Vagina (tissue), 2 donors: ENCODE measurements around the gene DPT. TPM values are rescaled to one million over a fixed set of nuclear protein-coding genes. Genes with fewer than 3 reads are reported as not detected.

Source experiments
- DNase-seq, 2 donors: peaks; one replicate each; pipeline ENCODE4 v3.0.0-alpha.2; 2017; ENCODE audit errors: extremely low spot score in 2 of 2
- H3K27ac ChIP-seq: fragments of 200-600 bp; sonication (generic); one replicate; pipeline ENCODE4 v1.5.1; 2019
- H3K27me3 ChIP-seq: fragments of 200-600 bp; sonication (generic); one replicate; pipeline ENCODE4 v1.5.1; 2019
- H3K36me3 ChIP-seq, 2 donors: fragments of 200-600 bp; sonication (generic); one replicate each; pipeline ENCODE4 v1.5.1; 2017 to 2019
- H3K4me1 ChIP-seq: fragments of 200-600 bp; sonication (generic); one replicate; pipeline ENCODE4 v1.5.1; 2019
- H3K4me3 ChIP-seq, 2 donors: fragments of 200-600 bp; sonication (generic); 1 replicate in 1 of 2; 2 replicates in 1 of 2; pipeline ENCODE4 v1.5.1; 2016 to 2019
- H3K9me3 ChIP-seq: fragments of 200-600 bp; sonication (generic); one replicate; pipeline ENCODE4 v1.5.1; 2019
- CTCF ChIP-seq, 3 experiments: fragments of 450-650 bp in 2 of 3; fragments of 200-600 bp in 1 of 3; sonication (generic) in 1 of 3; IDR thresholded peaks; one replicate each; pipeline ENCODE4 v1.5.1; 2017 to 2019; ENCODE audit warnings: antibody characterized with exemption in 3 of 3, mild to moderate bottlenecking in 2 of 3, moderate library complexity in 2 of 3
- POLR2A ChIP-seq, 2 donors: fragments of 450-650 bp; IDR thresholded peaks; one replicate each; pipeline ENCODE4 v1.6.1; 2017; ENCODE audit warnings: antibody characterized with exemption in 2 of 2, mild to moderate bottlenecking in 2 of 2, moderate library complexity in 2 of 2
- POLR2AphosphoS5 ChIP-seq, 2 donors: sonication (generic); formaldehyde crosslinking; IDR thresholded peaks; one replicate each; pipeline ENCODE4 v1.9.0; 2017; ENCODE audit warnings: antibody characterized with exemption in 2 of 2, mild to moderate bottlenecking in 2 of 2, low read depth in 1 of 2; ENCODE audit not compliant: insufficient read depth in 1 of 2
- intact Hi-C: fragments of 100-400 bp; cut with DNase I; formaldehyde crosslinking; loops from one replicate; pipeline ENCODE4 v1.15.1; 2023
- total RNA-seq: library from RNA; depleted of rRNA; stranded (reverse); fragments of >200 nt; gene quantifications from one replicate; pipeline ENCODE4 v1.2.3, GENCODE V29; 2016

Gene DPT
- total RNA-seq, 1 donor from 2014 or later: 154 TPM

- H3K9me3 ChIP-seq: no peaks in the 10 kb centered on the region
- H3K4me3 ChIP-seq: peak overlapping the region in 1 of 2 donors; percentile 18
- intact Hi-C loops: no loop called here
- DNase-seq: no peak
- peak overlapping the region; percentile 53 for H3K27ac ChIP-seq
- no peaks in the 10 kb centered on the region for H3K36me3 ChIP-seq
- no peak for TF ChIP-seq POLR2A (IDR thresholded peaks at IDR 0.05)
- no peaks in the 10 kb centered on the region for H3K4me1 ChIP-seq
- H3K27me3 ChIP-seq: no peaks in the 10 kb centered on the region
Measured at GRCh38 chr1:168726719-168727118, 2.3 kb downstream of the DPT start.

- no peaks in the 10 kb centered on the region for H3K4me1 ChIP-seq
- DNase-seq: no peak
- H3K36me3 ChIP-seq: no peaks in the 10 kb centered on the region
- no peak overlapping the region for H3K4me3 ChIP-seq
- TF ChIP-seq POLR2AphosphoS5 (IDR thresholded peaks at IDR 0.05; ENCODE audit: insufficient read depth in 1 of 2, low read depth in 1 of 2): no peak
- no peak for TF ChIP-seq POLR2A (IDR thresholded peaks at IDR 0.05)
- no peak for TF ChIP-seq CTCF (IDR thresholded peaks at IDR 0.05)
- H3K27me3 ChIP-seq: no peaks in the 10 kb centered on the region
- H3K9me3 ChIP-seq: no peaks in the 10 kb centered on the region
- intact Hi-C loops: no loop called here
- peak overlapping the region; percentile 53 for H3K27ac ChIP-seq
Measured at GRCh38 chr1:168726281-168726680, 2.7 kb downstream of the DPT start.

- Histone ChIP-seq H3K4me3 (no peak overlapping the region), H3K36me3 (no peaks in the 10 kb centered on the region), H3K27ac (no peak overlapping the region), H3K9me3 (no peaks in the 10 kb centered on the region), H3K27me3 (no peaks in the 10 kb centered on the region), H3K4me1 (no peaks in the 10 kb centered on the region)
- intact Hi-C loops: no loop called here
- DNase-seq: no peak
- TF ChIP-seq POLR2A (IDR thresholded peaks at IDR 0.05): no peak
- no peak for TF ChIP-seq CTCF (IDR thresholded peaks at IDR 0.05)
- TF ChIP-seq POLR2AphosphoS5 (IDR thresholded peaks at IDR 0.05; ENCODE audit: insufficient read depth in 1 of 2, low read depth in 1 of 2): no peak
Measured at GRCh38 chr1:168725831-168726230, 3.2 kb downstream of the DPT start.

- intact Hi-C loops: no loop called here
- H3K27me3 ChIP-seq: no peaks in the 10 kb centered on the region
- H3K4me3 ChIP-seq: no peak overlapping the region
- H3K4me1 ChIP-seq: no peaks in the 10 kb centered on the region
- H3K9me3 ChIP-seq: no peaks in the 10 kb centered on the region
- TF ChIP-seq POLR2AphosphoS5 (IDR thresholded peaks at IDR 0.05; ENCODE audit: insufficient read depth in 1 of 2, low read depth in 1 of 2) (no peak), CTCF (IDR thresholded peaks at IDR 0.05) (no peak), POLR2A (IDR thresholded peaks at IDR 0.05) (no peak)
- H3K36me3 ChIP-seq: no peaks in the 10 kb centered on the region
- DNase-seq: no peak
- no peak overlapping the region for H3K27ac ChIP-seq
Measured at GRCh38 chr1:168725060-168725459, 3.9 kb downstream of the DPT start.

GRCh38 chr1:168723000-168723399, 6.0 kb downstream of the DPT start:
- Histone ChIP-seq H3K27me3 (no peaks in the 10 kb centered on the region), H3K4me1 (no peaks in the 10 kb centered on the region), H3K9me3 (no peaks in the 10 kb centered on the region), H3K36me3 (no peaks in the 10 kb centered on the region), H3K4me3 (no peak overlapping the region), H3K27ac (no peak overlapping the region)
- intact Hi-C loops: no loop called here
- no peak for TF ChIP-seq POLR2AphosphoS5 (IDR thresholded peaks at IDR 0.05; ENCODE audit: insufficient read depth in 1 of 2, low read depth in 1 of 2)
- no peak for TF ChIP-seq POLR2A (IDR thresholded peaks at IDR 0.05)
- TF ChIP-seq CTCF (IDR thresholded peaks at IDR 0.05): no peak
- no peak for DNase-seq

GRCh38 chr1:168720839-168721238, 8.2 kb downstream of the DPT start:
- no peak for TF ChIP-seq CTCF (IDR thresholded peaks at IDR 0.05)
- TF ChIP-seq POLR2AphosphoS5 (IDR thresholded peaks at IDR 0.05; ENCODE audit: insufficient read depth in 1 of 2, low read depth in 1 of 2): no peak
- no peak for TF ChIP-seq POLR2A (IDR thresholded peaks at IDR 0.05)
- Histone ChIP-seq H3K36me3 (no peaks in the 10 kb centered on the region), H3K4me3 (no peak overlapping the region), H3K4me1 (no peaks in the 10 kb centered on the region), H3K27ac (no peak overlapping the region), H3K9me3 (no peaks in the 10 kb centered on the region), H3K27me3 (no peaks in the 10 kb centered on the region)
- no peak for DNase-seq
- intact Hi-C loops: no loop called here
